AG09309 (cell line): ENCODE data around the gene WASHC2A.
A peak's percentile ranks its signal among the peaks of the same experiment; 100 is the strongest.
"Not testable (repeated sequence)": the region's sequence is repeated elsewhere in the genome, so short reads cannot be mapped to it uniquely, and the experiment has no call there.

Source experiments
- DNase-seq: peaks from one replicate; pipeline ENCODE4 v3.0.0-alpha.2; 2010; ENCODE audit warnings: low read depth
- H3K4me3 ChIP-seq: 2 replicates; pipeline ENCODE4 v1.5.1; 2011; ENCODE audit warnings: mild to moderate bottlenecking, low read depth, low read length, moderate library complexity; ENCODE audit not compliant: control insufficient read depth
- TF ChIP-seq, protein P1 (sequence below): IDR thresholded peaks from 2 replicates; pipeline ENCODE4 v1.5.1; 2011; ENCODE audit warnings: mild to moderate bottlenecking, low read depth, low read length, inconsistent platforms; ENCODE audit not compliant: insufficient read depth, control insufficient read depth; ENCODE audit errors: missing control alignments

WASHC2A gene

DNA sequence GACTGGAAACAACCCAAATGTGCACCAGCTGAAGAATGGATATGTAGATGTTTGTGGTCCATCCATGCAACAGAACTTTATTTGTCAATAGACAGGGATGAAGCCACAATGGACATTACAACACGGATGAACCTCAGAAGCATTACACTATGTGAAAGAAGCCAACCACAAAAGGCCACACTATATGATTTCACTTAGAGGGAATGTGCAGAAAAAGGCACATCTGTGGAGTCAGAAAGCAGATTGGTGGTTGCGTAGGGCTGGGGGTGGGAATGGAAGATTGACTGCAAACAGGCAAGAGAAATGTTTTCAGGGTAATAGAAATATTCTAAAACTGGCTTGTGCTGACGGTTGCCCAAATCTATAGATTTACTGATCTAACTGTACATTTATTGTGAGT is 34.3 kb upstream of the WASHC2A start:
- H3K4me3 ChIP-seq, result no peak overlapping the region
- peak; percentile 41 for DNase-seq
- TF ChIP-seq, protein P1, sequence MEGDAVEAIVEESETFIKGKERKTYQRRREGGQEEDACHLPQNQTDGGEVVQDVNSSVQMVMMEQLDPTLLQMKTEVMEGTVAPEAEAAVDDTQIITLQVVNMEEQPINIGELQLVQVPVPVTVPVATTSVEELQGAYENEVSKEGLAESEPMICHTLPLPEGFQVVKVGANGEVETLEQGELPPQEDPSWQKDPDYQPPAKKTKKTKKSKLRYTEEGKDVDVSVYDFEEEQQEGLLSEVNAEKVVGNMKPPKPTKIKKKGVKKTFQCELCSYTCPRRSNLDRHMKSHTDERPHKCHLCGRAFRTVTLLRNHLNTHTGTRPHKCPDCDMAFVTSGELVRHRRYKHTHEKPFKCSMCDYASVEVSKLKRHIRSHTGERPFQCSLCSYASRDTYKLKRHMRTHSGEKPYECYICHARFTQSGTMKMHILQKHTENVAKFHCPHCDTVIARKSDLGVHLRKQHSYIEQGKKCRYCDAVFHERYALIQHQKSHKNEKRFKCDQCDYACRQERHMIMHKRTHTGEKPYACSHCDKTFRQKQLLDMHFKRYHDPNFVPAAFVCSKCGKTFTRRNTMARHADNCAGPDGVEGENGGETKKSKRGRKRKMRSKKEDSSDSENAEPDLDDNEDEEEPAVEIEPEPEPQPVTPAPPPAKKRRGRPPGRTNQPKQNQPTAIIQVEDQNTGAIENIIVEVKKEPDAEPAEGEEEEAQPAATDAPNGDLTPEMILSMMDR, result no peak

DNA sequence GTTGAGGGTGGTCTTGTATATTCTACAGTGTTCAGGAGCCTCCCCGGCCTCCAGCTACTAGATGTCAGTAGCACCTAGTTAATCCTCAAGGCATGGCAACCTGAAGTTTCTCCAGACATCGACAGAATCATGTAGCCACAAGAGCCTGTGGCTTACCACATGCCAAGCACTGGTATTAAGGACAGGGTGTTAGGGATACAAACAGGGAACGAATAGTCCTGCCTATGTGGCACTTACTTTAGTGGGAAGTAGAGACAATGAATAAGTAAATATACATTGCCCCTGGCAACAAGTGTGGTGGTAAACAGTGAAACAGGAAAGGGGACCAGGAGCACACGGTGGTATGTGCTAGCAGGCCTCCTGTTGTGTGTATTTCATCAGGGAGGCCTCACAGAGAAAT is 32.4 kb upstream of the WASHC2A start:
- not testable (repeated sequence) for DNase-seq, H3K4me3 ChIP-seq

DNA sequence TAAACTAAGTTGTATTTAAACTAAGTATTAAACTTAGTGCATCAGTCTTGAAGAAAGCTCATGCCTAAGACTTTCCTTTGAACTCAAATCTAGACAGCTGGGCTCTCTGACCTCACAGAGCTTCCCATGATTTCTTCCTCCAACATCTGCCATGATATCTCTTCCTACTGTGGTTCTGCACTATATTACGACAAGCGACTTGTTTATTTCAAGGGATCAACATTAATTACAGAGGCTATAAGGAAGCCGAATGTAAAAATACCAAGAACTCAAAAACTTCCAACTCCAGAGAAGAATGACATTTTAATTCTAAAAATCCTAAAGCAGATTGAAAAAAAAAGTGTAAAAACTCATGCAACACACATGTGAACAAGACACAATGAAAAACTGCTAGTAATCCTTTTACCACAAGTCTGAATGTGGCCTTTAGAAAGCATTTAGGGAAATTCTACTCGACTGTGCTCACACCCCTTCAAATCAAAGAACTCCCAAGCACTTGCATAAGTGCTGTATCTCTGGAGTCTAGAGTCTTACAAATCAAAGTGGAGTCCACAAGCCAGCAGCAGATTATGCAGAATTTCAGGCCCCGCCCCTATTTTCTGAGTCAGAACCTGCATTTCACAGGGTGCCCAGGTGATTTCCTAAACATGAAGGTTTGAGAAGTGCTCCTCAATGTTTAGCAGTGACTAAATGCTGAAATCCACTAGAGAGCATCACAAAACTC is 22.7 kb upstream of the WASHC2A start:
- no peak for DNase-seq
- TF ChIP-seq, protein P1, result no peak
- H3K4me3 ChIP-seq, result no peak overlapping the region

DNA sequence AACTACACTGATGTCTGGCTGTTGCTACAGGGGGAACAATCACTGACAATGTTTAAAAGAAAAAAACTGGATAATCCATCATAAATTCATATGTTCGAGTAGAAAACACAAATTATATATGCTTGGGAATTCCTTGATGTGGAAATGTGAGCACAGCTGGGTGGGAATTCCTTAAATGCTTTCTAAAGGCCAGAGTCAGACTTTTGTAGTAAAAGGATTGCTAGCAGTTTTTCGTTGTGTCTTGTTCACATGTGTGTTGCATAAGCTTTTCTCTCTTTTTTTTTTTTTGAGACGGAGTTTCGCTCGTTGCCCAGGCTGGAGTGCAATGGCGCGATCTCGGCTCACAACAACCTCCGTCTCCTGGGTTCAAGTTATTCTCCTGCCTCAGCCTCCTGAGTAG is 21.3 kb upstream of the WASHC2A start:
- not testable (repeated sequence) for H3K4me3 ChIP-seq, DNase-seq

DNA sequence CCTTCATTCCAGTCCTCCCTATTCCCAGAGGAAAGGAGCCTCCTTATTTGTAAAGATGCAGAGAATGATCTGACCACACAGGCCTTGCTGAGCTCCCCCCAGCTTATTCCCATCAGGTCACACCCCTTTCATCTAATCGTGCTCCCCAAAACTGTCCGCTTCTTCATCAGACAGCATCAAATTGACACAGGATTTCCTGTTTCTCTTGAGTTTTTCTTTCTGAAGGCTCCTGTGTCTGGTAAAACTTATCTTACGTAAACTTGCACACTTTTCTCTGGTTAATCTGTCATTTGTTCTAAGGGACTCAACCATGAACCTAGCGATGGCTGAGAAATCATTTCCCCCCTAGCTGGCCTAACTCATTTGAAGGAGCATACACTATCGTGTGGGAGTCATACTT is 20.2 kb upstream of the WASHC2A start:
- not testable (repeated sequence) for DNase-seq, H3K4me3 ChIP-seq

DNA sequence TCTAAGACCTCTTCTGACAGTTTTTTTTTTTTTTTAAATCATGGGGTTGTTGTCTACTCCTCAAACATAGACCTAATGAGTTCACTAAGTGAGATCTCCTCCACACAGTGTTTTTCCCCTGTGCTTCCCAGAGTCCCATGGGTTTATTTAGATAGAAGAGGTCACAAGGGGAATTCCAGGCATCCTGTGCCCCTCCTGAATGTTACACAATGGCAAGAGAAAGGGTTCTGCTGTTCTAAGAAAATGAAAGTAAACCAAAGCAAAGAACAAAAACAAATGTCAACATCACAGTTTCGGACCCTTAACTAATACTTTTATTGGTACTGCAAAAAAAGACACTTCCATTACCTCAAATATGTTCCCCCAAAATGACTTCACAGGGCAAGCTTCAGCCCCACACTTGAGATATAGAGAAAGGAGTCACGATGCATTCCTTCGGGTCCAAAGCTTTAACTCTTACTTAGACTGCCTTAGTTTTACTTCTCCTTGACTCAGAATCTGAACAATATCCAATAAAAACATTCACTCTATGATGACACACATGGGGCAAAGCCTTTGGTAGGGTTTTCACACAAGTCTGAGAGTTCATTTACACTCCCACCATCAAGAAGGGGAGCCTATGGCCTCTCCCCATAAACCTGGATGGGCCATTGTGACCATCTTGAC is 15.6 kb upstream of the WASHC2A start:
- DNase-seq, H3K4me3 ChIP-seq: not testable (repeated sequence)

DNA sequence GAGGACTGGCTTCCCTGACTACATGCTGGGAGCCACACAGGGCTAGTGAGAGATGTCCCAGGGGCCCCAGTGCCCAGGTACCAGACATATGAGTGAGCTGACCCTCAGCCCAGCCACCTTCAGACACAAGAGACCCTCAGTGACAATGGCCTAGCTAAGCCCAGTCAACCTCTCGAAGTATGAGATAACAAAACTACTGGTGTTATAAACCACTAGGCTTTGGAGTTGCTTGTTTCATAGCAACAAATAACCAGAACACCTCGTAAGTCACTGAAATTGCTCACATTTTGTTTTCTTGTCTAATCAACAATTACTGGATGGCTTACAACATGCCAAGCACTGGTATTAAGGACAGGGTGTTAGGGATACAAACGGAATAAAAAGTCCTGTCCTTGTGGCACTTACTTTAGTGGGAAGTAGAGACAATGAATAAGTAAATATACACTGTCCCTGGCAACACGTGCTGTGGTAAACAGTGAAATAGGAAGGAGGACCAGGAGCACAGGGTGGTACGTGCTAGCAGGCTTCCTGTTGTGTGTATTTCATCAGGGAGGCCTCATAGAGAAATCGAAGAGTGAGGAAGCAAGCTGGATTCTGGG is 14.9 kb upstream of the WASHC2A start:
- not testable (repeated sequence) for H3K4me3 ChIP-seq, DNase-seq

DNA sequence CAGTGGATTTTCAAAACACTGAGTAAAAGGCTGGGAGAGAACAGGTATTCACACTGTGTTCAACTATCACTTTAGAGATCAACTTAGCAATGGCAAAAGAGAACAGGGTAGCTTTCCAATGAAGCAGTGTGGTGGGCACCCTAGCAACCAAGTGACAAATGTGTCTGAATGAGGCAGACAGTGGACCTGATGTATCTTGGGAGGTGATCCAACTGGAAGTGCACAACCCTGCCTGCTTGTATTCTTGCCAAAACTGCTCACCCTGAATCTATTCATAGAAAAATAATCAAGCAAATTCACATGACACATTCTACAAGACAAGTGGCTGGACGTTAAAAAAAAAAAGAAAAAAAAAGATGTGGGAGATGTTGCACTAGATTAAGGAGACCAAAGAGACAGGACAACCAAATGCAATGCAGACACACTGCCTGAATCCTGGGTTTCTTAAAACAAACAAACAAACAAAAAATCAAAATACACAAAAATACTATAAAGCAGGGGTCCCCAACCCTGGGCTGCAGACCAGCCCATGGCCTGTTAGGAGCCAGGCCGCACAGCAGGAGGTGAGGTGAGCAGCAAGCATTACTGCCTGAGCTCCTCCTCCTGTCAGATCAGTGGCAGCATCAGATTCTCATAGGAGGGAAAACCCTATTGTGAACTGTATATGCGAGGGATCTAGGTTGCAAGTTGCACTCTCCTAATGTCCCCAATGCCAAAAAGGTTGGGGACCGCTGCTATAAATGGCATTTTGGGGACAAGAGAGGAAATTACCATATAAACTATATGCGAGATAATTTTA is 12.1 kb upstream of the WASHC2A start:
- not testable (repeated sequence) for H3K4me3 ChIP-seq, DNase-seq

DNA sequence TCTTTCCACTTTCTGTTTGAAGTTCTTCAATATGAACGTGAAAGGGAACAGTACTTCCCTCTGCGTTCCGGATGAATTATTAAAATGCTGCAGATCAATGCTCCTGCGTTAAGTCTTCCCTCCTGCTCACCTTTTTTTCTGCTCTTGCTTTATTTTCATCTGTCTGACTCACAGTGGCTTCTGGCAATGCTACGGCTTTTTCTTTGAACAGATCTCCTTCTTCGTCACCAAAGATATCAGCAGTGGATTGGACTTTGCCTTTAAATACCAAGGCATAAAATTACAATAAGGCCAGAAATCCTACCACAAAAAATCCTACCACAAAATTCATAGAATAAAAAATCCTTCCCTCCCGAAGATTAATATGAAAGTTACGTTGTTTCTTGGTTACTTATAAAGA is 11.1 kb upstream of the WASHC2A start:
- not testable (repeated sequence) for H3K4me3 ChIP-seq, DNase-seq

DNA sequence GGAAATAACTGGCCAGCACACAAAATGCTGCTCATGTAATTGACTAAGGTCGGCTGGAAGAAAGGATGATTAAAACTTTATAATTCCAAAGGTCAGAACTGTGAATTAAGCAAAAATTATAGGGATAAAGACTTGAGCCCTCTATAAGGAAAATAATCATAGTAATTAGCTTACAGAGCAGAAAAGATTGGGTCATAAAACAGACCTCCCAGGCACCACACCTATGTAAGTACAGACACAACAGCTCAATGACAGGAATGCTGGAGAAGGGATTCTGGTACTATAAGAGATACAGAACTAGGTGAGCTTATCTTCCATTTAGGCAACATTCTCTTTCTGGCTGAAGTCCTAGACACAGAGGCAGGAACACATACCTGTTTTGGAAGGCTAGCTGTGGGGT is 9.0 kb upstream of the WASHC2A start:
- not testable (repeated sequence) for H3K4me3 ChIP-seq, DNase-seq

DNA sequence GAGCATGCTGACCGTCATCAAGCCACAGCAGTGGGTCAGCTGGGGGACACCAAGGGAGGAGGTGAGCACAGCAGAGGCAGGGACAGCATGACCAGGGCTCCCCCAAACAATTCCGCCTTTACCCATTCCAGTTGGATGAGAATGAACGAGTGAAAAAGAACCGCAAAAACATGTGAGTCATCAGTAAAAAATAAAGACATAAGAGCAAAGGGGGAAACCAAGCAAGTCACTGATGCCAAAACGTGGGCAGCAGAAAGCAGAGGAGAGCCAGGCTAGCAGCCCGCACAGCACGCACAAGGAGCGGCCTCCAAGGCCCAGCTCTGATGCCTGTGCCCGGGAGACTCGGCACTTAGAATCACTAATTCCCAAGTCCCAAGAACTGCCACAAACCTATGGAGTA is 7.8 kb upstream of the WASHC2A start:
- not testable (repeated sequence) for H3K4me3 ChIP-seq, DNase-seq

DNA sequence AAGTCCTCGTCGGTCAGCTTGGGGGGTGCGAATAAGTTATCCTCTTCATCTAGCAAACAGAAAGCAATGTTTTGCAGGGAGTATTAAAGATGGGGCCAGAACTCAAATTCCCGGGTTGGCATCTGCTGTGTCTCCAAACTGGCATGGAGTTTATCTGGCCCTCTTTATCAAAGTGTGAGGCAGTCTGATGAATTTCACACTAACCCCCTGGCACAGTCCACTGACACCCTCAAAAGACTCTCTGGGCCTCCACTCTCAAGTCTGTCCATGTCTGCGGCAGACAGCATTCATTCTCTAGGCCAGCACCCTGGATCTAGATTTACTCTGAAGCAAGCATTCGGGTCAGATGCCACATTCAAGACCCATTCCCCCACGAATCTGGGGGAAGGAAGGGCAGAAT is 6.2 kb upstream of the WASHC2A start:
- not testable (repeated sequence) for DNase-seq, H3K4me3 ChIP-seq
